CD4-positive, alpha-beta T cell treated with Interleukin-21 for 1 hour (primary cell): ENCODE measurements around the gene PTGR2.
"Not testable (repeated sequence)": the region's sequence is repeated elsewhere in the genome, so short reads cannot be mapped to it uniquely, and the experiment has no call there.

Experiments
- DNase-seq: peaks from one replicate; pipeline ENCODE4 v3.0.0-alpha.2; 2020

The PTGR2 gene

DNA sequence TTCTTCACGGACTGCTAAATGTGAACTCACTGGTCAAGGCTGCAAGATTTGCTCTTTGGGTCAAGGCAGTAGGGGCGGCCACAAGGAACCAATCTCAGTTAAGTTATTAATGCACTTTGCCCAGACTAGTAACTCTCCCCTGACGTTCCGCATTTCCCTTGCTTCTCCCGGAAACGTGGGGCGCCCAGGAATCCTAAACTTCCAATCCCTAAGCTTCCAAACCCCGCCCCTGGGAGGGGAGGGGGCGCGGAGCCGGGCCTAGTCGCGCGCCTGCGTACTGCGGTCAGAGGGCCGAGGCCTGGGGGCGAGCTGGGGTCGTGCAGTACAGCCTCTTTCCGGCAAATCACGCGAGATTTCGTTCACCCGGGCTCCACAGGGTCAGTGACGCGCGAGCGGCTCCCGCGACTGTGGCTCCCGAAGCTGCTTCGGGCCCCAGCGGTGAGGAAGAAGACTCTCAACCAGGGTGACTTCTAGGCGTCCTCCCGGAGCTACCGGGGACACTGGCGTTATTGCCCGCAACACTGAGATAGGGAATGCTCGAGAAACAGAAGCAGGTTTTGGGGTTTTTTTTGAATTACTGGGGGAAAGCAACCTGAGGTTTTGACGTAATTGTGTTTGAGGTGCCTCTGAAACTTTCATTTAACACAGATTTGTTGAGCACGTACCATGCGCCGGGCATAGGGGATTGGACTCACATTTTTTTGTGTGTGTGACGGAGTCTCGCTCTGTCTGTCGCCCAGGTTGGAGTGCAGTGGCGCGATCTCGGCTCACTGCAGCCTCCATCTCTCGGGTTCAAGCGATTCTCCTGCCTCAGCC, at the start of gene PTGR2:
PTGR2 (plus strand) TSS at position 265 of the 816 bp plus-strand sequence. CDS start 7,032 bp downstream, outside the sequence.
- DNase-seq, result peak; percentile 94

DNA sequence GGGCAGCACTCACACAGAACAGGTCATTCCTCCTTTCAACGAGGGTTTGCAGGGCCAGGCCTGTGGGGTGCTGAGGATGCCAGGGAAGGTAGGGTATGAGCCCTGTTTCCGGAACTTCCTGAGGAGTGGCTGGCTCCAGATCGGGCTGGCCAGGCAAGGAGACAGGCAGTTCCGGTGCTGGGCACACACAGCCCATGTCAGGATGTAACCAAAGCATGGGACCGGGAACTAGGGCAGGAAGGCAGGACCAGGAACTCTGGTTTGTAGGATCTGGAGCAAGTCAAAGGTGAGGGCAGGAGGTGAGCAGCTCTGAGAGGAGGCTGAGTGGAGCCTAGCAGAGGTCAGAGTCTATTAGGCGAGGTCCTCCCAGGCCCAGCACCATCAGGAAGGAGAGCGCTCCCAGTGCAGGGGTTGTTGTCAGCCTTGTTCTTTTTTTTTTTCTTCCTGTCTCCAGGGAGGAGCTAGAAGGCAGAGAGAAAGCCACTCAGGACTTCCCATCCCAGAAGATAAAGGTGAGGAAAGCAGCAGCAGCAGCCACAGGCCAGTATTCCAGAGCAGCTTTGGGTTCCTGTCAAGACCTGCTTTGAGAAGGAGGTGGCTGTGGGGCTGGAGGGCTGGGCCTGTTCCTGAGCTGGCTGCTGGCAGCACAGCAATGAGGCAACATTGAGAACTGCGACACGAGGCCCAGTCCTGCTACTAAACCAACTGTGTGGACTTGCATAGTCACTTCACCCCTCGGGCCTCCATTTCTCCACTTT, 49.0 kb upstream of the PTGR2 start:
- DNase-seq, result no peak

DNA sequence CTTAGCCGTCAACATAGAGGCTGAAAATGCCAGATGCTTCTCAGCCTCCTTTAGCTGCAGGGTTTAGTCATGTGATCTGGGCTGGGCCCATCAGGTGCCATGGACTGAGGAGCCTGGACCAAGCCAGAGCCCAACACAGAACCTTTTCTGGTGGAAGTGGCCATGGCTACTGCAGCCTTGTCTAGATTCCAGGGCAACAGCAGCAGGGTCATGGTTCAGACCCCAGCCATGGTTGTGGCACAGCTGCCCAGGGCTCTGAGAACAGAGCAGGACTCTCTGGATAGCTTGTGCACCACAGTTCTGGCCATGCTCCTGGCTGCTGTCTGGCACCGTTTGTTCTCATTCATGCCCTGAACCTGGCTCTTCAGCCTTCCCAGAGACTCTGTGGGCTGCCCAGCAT, 47.0 kb upstream of the PTGR2 start:
- no peak for DNase-seq

DNA sequence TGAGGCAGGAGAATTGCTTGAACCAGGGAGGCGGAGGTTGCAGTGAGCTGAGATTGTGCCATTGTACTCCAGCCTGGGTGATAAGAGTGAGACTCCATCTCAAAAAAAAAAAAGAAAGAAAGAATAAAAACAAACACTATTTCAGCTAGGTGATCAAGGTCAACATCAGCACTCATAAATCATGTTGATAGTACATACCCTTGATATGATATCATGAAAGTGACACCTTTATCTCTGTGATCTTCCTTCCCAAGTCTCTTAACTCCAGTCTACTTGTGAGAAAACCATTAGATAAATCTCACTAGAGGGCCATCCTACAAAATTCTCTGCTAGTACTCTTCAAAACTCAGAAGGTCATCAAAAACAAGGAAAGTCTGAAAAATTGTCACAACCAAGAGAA, 44.2 kb upstream of the PTGR2 start:
- DNase-seq, result no peak

DNA sequence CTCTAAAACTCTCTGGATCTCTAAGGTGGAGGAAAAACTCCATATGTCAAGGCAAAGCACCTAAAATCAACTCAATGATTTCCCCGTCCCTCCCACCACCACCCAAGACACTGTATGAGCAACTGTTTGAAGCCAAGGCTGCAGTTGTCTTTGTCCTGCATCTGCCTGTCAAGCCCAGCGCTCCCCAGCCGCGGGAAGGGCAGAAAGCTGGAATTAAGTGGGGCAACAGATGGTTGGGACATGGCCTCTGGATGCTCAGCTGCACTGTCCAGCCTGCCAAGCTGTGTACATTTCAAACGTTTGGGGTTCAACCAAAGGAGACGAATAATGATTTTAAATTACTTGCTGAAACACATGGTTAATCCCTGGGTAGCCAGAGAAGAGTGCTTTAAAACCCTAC, 42.2 kb upstream of the PTGR2 start:
- no peak for DNase-seq

DNA sequence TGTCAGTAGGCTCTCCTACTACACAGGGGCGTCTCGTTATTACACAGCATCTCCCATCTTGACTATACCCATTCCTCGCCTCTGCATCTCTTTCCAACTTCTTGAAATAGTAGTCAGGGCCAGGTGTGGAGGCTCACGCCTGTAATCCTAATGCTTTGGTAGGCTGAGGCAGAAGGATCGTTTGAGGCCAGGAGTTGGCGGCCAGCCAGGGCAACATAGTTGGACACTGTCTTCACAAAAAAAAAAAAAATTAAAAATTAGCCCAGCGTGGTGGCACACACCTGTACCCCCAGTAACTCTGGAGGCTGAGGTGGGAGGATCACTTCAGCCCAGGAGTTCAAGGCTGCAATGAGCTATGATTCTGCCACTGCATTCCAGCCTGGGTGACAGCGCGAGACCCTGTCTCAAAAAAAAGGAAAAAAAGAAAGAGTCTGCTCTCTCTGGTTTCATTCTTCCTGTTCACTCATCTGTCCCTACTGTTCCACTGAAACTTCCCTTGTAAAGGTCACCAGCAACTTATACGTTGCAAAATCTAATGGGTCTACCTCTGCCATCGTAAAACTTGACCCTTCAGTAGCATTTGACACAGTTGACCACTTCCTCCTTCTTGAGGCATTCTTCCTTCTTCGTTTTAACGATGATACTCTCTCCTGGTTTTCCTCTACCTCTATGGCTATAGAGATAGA, 41.0 kb upstream of the PTGR2 start:
- DNase-seq, result no peak

DNA sequence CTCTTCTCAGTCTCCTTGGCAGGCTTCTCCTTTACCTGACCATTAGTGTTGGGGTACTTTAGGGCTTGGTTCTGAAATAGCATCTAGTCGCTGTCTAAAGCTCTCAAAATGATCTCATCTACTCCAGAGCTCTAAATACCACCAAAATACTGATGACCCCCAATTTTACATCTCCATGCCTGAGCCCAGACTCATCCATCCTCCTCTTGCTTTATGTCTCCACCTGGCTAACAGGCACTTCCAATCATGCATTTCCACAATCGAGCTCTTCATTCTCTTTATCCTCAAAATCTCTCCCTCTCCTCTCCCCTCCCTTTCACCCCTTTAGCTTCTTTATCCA, 40.5 kb upstream of the PTGR2 start:
- DNase-seq, result no peak

DNA sequence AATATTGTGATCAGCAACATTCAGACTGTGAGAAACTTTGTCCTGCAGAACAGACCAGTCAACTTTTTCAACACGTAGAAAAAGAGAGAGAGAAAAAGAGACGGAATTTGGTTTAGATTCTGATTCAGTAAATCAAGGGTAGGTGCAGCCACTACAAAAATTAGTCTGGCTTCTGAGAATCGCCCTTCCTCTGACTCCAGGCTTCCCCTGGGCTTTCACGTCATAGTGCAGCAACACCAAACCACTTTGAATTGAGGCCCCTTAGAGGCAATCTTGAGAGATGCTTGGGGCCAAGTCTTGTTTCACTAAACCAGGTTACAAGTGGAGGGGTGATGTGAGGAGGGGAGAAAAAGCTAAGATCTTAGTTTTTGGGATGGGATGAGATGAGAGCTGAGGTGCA, 37.5 kb upstream of the PTGR2 start:
- no peak for DNase-seq

DNA sequence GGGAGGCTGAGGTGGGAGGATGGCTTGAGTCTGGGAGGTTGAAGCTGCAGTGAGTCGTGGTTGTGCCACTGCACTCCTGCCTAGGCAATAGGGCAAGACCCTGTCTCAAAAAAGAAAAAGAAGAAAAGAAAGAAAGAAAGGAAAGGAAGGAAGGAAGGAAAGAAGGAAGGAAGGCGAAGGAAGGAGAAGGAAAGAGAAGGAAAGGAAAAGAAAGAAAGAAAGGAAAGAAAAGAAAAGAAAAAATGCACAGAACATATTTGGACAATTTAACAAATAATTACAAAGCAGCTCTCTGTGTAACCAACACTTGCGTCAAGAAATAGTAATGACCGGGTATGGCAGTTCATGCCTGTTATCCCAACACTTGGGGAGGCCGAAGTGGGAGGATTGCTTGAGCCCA, 35.8 kb upstream of the PTGR2 start:
- DNase-seq, result no peak

DNA sequence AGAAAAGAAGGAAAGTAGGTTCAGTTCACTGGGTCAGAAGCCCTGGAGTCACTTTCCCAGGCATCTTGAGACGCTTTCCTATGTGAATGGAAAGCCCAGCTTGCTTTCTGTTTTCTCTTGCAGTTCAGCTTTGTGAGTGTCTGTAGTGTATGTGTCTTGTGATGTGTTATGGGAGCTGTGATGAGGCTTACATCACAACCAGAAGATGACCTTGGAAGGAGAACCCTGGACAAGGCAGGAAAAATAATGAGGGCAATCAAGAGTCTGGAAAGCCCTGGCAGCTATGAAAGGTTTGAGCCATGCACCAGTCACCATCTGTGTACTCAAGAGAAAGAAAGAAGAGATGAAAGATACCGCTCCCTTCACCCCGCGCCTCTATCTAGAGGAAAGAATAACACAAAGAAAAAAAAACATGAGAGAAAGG, 35.2 kb upstream of the PTGR2 start:
- no peak for DNase-seq

DNA sequence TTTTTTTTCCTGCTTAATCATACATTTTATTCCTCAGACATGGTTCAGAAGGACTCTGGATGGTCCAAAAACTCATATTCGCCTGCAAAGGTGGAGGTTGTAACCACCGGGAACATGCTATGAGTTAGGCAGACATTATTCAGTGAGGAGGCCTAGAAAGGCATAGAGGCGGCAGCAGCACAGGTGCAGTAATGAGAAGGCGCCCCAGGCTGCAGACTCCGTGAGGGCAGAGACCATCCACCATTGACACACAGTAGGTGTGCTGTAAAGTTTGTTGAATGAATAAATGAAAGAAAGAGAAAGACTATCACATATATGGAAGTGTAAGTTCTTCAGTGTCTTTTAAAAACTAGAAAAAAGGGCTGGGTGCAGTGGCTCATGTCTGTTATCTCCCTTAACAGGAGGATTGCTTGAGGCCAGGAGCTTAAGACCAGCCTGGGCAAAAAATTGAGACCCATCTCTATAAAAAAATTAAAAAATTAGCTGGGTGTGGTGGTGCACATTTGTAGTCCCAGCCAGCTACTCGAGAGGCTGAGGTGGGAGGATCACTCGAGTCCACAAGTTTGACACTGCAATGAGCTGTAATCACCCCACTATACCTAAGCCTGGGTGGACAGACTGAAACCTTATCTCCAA, 34.5 kb upstream of the PTGR2 start:
- DNase-seq, result no peak

DNA sequence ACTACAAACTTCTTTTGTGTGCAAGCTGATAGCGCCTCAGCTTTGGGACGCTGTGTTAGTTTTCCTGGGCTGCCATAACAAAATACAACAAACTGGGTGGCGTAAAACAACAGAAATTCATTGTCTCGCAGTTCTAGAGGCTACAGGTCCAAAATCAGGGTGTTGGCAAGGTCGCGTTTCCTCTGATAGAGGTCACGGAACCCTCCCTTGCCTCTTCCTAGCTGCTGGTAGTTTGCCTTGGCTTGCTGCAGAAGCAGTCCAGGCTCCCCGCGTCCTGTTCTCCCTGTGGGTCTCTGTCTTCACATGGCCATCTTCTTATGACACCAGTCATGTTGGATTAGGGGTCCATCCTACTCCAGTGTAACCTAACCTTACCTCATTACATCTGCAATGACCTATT, 32.8 kb upstream of the PTGR2 start:
- no peak for DNase-seq

DNA sequence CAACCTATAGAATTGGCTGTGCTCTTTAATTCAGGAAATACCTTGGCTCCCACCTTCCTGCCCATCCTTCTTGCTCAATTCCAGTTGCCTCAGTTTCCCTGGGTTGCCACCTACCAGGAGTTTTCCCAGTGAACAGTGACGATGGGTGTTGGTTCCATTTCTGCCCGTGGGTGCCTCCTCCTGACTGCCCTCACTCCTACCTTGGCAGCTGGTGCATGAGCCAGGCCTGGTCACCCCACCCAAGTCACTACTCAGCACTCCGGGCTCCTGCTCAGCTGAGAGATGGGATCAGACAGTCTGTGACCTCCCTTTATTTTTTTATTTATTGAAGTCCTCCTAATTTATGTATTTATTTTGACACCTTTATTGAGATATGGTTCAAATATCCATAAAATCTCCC, 31.0 kb upstream of the PTGR2 start:
- no peak for DNase-seq

DNA sequence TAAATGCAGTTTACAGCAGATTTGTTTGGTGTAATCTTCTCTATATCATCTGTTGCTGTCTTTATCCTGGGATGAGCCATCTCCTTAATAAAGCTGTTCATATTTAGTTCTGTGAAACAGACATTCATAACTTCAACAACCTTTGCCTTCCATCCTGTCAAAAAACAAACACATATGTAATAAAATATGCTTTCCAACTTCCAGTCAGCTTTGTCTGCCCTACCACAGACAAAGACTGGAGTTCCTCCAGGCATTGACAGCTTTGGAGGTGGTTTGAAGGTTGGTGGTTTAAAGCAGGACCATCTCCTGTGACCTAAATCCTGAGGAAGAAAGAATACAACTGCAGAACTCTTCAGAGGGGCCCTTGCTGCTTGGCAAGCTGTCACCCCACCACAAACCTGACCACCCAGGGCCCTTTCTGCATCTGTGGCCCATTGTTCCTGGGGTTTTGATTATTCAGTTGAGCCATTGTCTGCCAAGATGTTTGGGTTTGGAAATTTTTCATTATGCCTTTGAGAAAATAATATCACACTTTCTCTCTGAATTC, 28.2 kb upstream of the PTGR2 start:
- no peak for DNase-seq

DNA sequence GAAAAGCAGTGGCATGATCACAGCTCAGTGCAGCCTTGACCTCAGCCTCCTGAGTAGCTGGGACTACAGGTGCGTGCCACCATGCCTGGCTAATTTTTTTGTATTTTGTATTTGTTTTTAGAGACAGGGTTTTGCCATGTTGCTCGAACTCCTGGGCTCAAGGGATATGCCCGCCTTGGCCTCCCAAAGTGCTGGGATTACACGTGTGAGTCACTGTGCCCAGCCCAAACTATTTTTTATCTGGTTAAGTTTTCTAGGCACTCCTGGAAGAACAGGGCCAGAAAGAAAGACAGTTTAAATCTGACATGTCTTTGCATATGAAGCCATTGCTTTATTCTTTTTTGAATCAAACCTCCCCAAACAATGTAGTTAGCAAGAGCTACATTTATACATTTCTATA, 27.5 kb upstream of the PTGR2 start:
- no peak for DNase-seq

DNA sequence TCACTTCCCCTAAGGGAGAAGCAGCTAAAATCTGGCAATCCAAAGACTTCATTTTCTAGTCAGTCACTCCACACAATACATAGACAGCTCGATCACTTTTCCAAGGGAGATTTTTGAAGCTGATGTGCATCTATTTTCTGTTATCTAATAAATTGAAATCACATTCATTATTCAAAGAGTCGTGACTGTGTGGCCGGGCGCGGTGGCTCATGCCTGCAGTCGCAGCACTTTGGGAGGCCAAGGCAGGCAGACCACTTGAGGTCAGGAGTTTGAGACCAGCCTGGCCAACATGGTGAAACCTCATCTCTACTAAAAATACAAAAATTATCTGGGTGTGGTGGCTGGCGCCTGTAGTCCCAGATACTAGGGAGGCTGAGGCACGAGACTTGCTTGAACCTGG, 27.1 kb upstream of the PTGR2 start:
- no peak for DNase-seq

DNA sequence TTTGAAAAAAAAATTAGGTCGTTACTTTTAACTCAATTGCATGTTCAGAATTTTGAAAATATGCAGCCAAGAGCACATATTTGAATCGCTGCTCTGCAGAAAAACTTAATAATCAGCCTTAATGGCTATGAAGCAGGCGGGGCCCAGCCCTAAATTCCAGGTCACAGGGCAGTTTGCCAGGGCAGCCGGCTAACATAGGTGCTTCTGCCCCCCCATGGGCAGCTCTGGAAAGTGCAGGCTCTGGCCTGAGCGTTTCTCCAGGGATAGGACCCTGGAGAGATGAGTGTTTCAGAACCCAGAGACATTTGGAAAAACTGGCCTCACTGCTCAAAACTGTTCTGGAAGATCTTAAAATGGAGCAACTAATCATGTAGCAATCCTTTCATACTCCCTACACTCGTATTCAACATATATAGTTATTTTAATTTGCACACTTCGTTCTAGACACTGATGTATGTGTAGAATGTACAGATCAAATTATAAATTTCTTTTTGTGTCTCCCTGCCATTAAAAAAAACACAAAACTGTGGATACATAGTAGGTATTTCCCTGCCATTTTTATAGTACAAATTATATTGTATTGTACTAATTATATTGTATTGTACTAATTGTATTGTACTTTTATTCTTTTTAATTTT, 26.0 kb upstream of the PTGR2 start:
- peak; percentile 80 for DNase-seq

DNA sequence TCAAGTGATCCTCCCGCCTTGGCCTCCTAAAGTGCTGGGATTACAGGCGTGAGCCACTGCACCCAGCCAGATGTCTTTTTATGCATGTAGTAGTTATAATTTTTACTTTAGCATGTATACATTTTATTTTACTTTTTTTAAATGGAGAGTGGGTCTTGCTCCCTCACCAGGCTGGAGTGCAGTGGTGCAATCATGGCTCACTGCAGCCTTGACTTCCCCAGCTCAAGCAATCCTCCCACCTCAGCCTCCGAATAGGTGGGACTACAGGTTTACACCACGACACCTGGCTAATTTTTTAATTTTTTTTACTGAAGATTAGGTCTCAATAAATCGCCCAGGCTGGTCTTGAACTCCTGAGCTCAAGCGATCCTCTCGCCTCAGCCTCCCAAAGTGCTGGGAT, 24.4 kb upstream of the PTGR2 start:
- not testable (repeated sequence) for DNase-seq

DNA sequence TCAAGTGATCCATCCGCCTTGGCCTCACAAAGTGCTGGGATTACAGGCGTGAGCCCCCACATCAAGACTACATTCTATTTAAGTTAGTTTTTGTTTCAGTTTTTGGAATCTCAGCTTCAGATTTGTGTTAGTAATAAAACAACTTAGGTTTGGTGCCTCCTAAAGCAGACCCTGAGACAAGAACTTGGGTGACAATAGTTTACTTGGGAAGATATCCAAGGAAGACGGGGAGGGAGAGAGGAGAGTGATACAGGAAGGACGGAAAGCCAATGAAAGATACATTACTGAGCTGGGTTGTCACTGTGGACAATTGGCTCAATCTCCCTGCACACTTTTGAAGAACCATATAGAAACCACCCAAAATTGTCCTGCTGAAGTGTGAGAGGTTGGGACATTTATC, 22.6 kb upstream of the PTGR2 start:
- no peak for DNase-seq

DNA sequence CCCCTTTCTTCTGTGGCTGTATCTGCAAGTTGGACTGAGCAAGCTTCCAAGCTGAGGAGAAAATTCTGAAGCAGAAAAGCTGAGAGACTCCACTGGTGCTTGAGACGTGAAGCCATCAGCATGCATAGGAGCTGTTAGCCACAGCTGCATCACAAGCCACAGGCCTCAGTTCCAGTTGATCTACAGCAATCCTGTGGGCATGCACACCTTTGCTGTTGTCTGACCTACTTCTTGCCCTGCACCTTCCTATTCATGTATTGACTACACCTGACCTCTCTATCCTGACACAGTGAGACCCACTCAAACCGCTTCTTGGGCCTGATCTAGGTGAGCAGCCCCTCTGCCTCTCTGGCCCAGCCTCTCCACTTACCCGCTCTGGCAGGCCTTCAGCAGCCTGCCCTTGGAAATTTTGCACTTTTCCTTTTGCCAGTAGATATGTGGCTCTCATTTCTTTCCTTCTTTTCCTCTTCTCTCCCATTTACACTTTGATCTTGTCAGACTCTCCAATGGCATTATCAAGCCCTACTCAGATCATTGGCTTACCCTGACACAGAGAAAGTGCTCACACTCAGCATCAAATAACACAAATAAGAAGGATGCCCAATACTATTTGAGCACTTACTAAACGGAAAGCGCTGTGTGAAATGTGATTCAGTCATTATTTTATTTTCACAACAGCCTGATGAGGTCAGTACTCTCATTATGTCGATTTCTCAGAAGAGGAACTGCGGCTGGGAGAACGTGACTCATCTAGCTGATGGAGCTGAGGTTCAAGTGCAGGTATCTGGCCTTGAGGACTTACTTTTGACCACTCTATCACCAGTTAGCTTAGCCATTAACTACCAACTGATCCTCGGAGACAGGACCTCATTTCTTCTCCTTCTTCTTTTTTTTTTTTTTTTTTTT, 21.9 kb upstream of the PTGR2 start:
- peak; percentile 33 for DNase-seq

DNA sequence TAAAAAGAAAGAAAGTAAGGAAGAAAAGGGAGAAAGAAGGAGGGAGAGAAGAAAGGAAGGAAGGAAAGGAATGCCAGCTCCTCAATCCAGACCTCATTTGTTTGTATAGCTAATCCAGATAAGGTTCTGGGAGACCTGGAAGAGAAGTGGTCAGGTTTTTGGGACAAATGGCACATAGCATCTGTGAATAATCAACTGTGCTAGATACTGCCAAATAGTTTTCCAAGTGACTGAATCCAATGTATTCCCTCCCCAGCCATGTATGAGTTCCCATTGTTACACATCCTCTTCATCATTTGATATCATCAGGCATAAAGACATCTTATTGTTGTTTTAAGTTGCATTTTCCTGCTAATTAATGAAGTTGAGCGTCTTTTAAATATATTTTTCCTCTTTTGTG, 18.6 kb upstream of the PTGR2 start:
- no peak for DNase-seq
